Islet precursor cell (in vitro differentiated cells): Measurements from ENCODE around the gene MYH10.

Experiments used
- DNase-seq: peaks from one replicate; pipeline ENCODE4 v3.0.0-alpha.2; 2018

The MYH10 gene

GRCh38 chr17:8602679-8603078 is 27.8 kb downstream of the MYH10 start:
- no peak for DNase-seq

- DNase-seq = no peak
Observed at GRCh38 chr17:8599351-8600011, 31.0 kb downstream of the MYH10 start.

GRCh38 chr17:8598913-8599312 is 31.6 kb downstream of the MYH10 start:
- DNase-seq = no peak

GRCh38 chr17:8593830-8594229 is 36.7 kb downstream of the MYH10 start:
- DNase-seq = no peak

GRCh38 chr17:8593276-8593675 is 37.2 kb downstream of the MYH10 start:
- DNase-seq = no peak

- DNase-seq = no peak
Observed at GRCh38 chr17:8588877-8589554, 41.5 kb downstream of the MYH10 start.

- no peak for DNase-seq
Observed at GRCh38 chr17:8586766-8587165, 43.8 kb downstream of the MYH10 start.

GRCh38 chr17:8585911-8586310 is 44.6 kb downstream of the MYH10 start:
- DNase-seq = no peak

- no peak for DNase-seq
Observed at GRCh38 chr17:8583954-8584353, 46.6 kb downstream of the MYH10 start.

GRCh38 chr17:8580952-8581658 is 49.4 kb downstream of the MYH10 start:
- DNase-seq = no peak

- no peak for DNase-seq
Observed at GRCh38 chr17:8577868-8578267, 52.7 kb downstream of the MYH10 start.

GRCh38 chr17:8576559-8577294 is 53.8 kb downstream of the MYH10 start:
- DNase-seq = no peak

- DNase-seq = no peak
Observed at GRCh38 chr17:8574687-8575086, 55.8 kb downstream of the MYH10 start.

- no peak for DNase-seq
Observed at GRCh38 chr17:8572764-8573163, 57.8 kb downstream of the MYH10 start.

GRCh38 chr17:8563981-8564602 is 66.4 kb downstream of the MYH10 start:
- no peak for DNase-seq

- DNase-seq = no peak
Observed at GRCh38 chr17:8563024-8563776, 67.3 kb downstream of the MYH10 start.

- no peak for DNase-seq
Observed at GRCh38 chr17:8558144-8558543, 72.4 kb downstream of the MYH10 start.

GRCh38 chr17:8557176-8557806 is 73.2 kb downstream of the MYH10 start:
- DNase-seq = peak; percentile 67

GRCh38 chr17:8556074-8556473 is 74.5 kb downstream of the MYH10 start:
- DNase-seq = peak; percentile 63

- no peak for DNase-seq
Observed at GRCh38 chr17:8555062-8555461, 75.5 kb downstream of the MYH10 start.

- no peak for DNase-seq
Observed at GRCh38 chr17:8552577-8553320, 77.8 kb downstream of the MYH10 start.
